NCI-H1436 (cell line): ENCODE results near the gene AQP1.

ENCODE experiments used
- DNase-seq: peaks from one replicate; lab custom pipeline; 2025; lab: John Stamatoyannopoulos, UW

Gene AQP1

GRCh38 chr7:30974605-30975255, 63.1 kb downstream of the AQP1 start:
- peak; percentile 12 for DNase-seq
